SK-MEL-5 (cell line): ENCODE data around the gene DQX1. TPM values are rescaled to one million over a fixed set of nuclear protein-coding genes. Genes with fewer than 3 reads are reported as not detected.

Experiments
- DNase-seq: peaks from one replicate; pipeline ENCODE4 v3.0.0-alpha.2; 2016; ENCODE audit warnings: low read depth, low spot score
- in situ Hi-C: cut with HindIII; loops from 2 replicates; pipeline ENCODE4 v1.10.0; 2016; ENCODE audit warnings: low sequenced_read_pairs, high pct_unique_total_duplicates, low pct_unique_long_range_greater_than_20kb
- total RNA-seq: library from RNA; depleted of rRNA; stranded (reverse); fragments of >200 nt; shearing (Covaris generic); gene quantifications from 2 replicates; pipeline ENCODE4 v1.2.3, GENCODE V29; 2014

DQX1 gene
- total RNA-seq, 1 experiment from 2014 or later, result 0.16 TPM

DNA sequence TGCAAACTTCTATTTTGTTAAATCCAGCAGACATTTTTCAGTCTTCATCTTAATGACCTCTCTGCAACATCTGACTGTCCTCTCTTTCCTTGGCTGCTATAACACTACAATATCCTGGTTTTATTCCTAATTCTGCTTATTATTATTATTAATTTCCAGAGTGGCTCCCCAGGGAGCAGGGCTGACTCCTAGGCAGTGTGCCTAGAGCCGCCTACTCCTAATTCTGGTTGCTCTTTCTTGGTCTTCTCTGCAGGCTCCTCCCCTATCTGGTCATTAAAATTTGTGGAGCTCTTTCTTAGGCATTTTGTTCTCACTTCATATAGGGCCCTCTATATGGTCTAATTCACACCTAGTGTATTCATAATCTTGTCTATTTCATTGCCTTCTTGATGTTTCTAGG is 16.9 kb upstream of the DQX1 start:
- no peak for DNase-seq
- in situ Hi-C loops, result no loop called here

DNA sequence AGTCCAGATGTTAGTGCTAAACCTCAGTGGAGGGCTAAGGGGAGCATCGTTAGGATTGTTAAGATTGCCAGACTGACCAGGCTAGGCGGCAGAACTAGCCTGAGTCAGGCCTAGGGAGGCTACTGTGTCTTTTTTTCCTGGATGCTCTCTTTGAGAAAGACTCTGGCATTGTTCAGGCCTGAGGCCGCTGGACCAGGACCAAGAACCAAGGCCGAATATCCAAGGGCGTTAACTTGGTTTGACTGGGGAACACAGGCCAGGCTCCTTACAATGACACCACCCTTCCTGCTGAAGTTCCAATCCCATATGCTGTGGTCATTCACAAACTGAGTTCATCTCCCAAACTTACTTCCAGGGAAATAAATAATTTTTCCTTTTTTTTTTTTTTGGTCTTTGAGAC is 14.3 kb upstream of the DQX1 start:
- in situ Hi-C loops, result no loop called here

DNA sequence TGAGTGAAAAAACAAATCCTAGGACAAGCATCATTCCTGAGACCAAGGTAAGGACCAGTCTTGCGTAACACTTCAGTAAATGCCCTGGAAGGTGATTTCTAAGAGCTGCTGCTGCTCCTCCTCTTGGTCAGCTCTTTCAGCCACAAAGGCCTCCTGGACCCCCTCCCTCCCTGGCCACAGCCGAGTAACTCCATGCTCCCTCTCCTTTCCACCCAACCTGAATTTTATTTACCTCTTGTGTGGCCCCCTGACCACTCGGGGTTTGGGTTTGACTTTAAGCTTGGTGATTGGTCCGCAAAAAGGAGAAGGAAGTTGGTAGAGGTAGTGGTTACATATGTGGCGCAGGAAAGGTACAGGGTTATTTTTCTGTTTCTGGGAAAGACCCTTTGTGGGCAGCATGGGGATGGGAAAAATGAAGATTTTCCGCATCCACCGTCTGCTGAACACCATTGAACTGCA is 12.9 kb upstream of the DQX1 start:
- DNase-seq, result no peak
- in situ Hi-C loops, result loop anchor here (5.0 kb wide), 1 partner anchor 48 kb away; no protein-coding TSS in a partner anchor

More for the DNA sequence above, 14.3 kb upstream of the DQX1 start:
- no peak for DNase-seq

DNA sequence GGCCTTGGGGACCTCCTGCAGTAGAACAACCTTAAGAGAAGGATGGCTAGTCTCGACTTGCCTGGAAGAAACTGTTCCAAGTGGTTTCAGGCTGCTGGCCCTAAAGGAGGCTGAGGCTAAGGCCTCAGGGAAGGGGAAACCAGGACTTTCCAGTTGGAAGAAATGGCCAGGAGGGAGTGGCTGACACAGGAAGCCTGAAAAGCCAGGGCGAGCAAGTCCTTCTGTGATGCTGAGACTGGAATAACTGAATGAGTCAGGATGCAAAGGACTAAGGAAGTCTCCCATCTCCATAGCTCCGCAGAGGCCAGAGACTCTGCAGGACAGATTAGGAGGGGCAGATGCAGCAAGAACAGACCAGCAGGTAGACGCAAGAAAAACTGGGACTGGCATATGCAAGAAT is 11.1 kb upstream of the DQX1 start:
- DNase-seq, result no peak
- in situ Hi-C loops, result loop anchor here (5.0 kb wide), 1 partner anchor 50 kb away; no protein-coding TSS in a partner anchor

DNA sequence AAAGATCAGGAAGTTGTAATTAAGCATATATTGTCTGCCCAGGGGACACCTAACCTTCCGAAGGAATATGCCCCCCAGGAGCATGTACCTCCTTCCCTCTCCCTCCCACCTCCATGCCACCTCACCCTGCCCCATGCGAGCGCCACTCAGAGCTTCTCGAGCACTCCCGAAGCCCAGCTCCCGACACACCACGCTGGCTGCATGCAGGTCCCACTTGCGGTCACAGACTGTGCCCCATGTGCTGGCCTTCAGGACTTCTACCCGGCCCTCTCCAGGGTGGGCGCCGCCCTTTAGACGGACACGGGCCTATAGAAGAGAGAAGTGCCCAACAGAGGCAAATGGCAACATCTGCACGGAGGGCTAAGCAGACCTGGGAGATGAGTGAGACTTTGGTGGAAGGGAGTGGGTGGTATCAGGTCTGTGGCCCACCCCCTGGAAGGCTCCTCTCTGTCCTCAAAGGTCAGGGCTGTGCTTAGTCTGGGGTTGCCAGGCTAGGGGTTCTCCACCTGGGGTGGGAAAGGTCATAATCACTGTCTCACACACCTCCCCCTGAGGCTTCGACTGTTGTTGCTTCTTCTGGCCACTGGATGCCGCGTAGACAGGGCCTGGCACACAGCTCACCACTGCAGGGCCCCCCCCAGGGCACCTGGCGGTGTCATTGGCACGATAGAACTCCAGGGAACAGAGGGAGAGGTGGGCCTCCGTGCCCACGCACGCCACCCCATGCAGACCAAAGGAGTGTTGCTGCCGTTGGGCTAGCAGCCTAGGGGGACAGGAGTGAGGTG is 10.3 kb upstream of the DQX1 start:
- no peak for DNase-seq
- in situ Hi-C loops, result loop anchor here (5.0 kb wide), 1 partner anchor 51 kb away; no protein-coding TSS in a partner anchor

DNA sequence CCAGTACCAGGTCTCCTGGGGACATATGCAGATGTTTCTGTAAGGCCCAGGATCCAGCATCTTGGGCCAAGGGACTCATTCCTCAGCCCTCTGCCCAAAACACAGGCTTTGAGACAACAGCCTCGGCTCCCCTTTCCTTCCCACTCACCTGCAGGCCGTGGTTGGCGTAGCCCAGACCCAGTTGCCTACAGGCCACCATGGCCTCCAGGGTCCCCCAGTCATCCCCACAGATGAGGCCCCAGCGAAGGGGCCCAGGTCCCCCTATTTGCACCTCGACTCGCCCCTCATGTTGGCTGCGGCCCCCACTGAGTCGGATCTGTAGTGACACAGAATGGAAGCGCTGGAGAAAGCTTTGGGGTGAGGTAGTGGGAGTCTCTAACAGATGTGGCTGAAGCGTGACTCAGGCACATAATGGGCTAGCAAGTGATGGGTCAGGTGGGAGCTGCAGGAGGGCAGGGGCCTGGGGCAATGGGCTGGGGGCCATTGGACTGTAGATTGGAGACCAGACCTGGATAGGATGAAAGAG is 9.5 kb upstream of the DQX1 start:
- in situ Hi-C loops, result loop anchor here (5.0 kb wide), 1 partner anchor 52 kb away; no protein-coding TSS in a partner anchor
- no peak for DNase-seq

DNA sequence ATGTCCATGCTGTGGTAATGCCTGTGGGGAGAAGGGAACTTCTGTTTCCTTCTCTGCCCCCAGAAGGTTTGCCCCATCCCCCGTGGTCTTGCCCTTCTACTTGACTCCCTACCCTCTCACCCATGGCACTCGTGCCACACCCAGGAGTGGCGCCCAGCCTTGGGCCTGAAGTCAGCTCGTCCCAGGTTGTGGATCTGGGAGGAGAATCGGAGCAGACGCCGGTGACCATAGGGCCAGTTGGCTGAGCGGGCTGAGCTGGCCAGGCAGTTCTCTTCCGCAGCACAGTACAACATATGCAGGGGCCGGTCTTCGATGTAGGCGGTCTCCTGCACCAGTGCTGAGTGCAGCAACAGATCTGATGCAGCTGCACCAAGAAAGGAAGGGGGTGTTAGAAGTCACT is 8.4 kb upstream of the DQX1 start:
- in situ Hi-C loops, result no loop called here
- no peak for DNase-seq

DNA sequence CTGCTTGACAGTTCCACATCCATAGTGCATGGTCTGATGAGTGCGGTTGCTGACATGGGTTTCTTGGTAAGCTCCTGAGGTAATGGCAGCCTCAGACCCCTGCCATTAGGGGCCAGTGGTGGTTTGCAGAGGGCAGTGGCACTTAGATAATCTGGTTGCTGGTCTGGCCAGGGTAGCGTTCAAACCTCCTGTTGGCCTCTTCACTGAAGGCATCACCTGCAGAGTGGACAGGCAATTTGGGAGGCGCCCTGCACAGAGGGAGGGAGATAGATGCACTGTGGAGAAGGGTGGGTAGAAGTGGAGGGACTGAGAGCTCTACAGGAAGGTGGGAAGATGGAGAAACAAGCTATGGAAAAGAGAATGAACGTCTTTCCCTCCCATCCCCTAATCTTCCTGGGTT is 7.4 kb upstream of the DQX1 start:
- DNase-seq, result no peak
- in situ Hi-C loops, result no loop called here

DNA sequence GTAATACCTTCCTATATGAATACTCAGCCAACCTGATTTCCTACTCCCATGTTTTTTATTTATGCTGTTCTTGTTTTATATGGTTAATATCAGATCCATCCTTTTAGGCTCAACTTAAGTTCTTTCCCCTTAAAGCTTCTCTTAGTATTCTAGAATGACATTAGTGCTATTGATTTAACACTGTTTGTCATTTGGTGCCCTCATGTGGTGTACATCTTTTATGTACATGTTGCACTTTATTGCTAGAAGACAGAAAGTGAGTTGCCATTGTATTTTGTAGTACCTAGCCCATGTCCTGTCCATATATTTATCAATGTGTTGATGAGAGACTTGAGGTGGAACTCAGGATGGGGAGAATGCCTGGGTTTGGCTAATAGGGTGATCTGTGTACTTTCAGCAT is 6.2 kb upstream of the DQX1 start:
- in situ Hi-C loops, result no loop called here
- DNase-seq, result peak; percentile 76

DNA sequence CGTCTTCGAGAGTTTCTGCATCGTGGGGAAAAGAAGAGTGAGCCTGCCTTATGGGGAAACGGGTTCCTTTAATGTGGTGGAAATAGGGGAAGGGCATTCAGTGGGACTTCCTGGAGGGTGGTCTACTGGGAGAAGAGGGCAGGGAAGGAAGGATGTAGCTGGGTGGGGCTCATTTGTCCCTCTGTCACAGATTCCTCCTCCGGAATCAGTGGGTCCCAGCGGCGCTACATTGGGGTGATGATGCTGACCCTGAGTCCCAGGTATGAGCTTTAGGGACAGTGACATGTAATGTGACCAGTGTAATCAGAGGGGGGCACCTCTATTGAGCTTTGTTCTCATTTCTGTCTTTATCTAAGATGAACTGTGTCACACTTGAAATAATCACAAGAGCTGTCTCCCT is 5.6 kb upstream of the DQX1 start:
- DNase-seq, result no peak
- in situ Hi-C loops, result no loop called here

DNA sequence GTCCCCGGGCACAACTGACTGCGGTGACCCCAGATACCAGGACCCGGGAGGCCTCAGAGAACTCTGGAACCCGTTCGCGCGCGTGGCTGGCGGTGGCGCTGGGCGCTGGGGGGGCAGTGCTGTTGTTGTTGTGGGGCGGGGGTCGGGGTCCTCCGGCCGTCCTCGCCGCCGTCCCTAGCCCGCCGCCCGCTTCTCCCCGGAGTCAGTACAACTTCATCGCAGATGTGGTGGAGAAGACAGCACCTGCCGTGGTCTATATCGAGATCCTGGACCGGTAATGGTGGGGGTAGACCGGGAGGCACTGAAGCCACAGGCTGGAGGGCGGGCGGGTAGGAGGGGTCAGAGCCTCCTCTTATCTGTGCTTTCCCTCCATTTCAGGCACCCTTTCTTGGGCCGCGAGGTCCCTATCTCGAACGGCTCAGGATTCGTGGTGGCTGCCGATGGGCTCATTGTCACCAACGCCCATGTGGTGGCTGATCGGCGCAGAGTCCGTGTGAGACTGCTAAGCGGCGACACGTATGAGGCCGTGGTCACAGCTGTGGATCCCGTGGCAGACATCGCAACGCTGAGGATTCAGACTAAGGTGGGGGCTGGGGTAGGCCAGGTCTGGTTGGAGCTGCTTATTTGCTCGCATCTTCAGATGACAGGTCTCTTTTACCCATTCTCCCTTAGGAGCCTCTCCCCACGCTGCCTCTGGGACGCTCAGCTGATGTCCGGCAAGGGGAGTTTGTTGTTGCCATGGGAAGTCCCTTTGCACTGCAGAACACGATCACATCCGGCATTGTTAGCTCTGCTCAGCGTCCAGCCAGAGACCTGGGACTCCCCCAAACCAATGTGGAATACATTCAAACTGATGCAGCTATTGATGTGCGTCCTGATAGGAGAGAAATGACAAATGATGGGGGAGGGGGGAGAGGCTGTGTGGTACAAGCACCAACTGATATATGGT is 4.5 kb upstream of the DQX1 start:
- in situ Hi-C loops, result no loop called here
- peak; percentile 35 for DNase-seq

DNA sequence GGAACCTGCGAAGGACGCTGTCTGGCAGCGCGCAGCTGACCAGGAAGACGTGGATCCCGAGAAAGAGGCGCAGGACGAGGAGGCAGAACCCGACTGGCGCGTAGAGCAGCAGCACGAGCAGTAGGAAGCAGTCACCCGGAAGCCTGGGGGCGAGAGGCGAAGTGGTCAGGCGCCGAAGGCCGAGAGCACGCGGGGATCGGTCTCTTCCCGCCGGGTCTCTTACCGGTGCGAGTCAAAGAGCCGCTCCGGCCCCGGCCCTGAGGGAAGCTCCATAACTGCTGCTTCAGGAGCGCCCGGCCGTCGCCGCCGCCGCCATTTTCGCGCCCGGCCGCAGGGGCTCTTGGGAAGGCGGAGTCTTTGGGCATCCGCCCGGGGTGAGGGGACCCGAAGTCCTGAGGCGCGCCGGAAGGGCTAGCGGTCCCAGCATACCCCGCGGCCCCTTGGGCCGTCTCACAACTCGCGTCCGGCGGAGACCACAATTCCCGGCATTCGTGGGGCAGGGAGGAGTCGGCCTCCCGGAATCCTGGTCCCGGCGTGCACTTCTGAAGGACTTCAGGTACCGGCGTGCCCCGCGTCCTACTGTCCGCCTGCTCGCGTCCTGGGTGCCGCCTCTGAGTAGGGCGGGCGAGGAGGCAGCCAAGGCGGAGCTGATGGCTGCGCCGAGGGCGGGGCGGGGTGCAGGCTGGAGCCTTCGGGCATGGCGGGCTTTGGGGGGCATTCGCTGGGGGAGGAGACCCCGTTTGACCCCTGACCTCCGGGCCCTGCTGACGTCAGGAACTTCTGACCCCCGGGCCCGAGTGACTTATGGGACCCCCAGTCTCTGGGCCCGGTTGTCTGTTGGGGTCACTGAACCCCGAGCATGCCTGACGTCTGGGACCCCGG is 3.6 kb upstream of the DQX1 start, which contains the start of the genes AUP1 and HTRA2:
Gene AUP1 (minus strand): TSS at position 350 of the 882 bp plus-strand sequence. CDS start 77 bp downstream, at position 273.
Gene HTRA2 (plus strand): TSS at position 577 of the 882 bp plus-strand sequence. CDS start 74 bp downstream, at position 651.
- in situ Hi-C loops, result no loop called here
- peak; percentile 99 for DNase-seq

DNA sequence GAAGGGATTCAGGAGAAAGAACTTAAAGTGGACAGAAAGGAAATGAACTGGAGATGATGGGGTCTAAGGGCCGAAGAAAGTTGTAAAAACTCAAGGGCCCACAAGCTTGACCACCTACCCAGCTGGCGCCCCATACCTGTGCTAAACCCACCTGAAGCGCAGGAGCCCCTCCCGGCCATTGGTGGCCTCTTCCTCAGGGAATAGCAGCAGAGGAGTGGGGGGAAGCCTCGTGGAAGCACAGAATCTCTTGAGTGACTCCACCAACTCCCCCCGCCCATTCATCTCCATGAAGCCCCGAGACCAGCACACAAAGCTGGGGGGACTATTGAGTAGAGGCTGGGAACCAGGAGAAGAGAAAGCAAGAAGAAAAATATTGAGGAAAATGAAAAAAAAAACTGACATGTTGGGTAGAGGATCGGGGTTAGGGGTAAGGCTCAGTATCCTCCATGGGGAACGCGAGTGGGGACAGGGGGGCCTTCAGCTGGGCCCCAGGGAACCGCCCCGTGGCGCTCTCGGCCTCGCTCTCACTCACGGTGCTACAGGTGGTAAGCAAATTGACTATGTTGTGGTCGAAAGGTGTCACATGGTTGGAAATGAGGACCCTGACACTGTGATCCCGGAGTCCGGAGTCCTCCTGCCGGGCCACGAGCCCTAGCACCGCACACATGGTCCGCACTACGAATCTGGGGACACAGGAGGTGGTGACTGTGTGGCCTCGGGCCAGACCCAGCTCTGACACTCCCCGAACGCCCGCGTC is 2.7 kb upstream of the DQX1 start:
- in situ Hi-C loops, result no loop called here
- DNase-seq, result no peak

DNA sequence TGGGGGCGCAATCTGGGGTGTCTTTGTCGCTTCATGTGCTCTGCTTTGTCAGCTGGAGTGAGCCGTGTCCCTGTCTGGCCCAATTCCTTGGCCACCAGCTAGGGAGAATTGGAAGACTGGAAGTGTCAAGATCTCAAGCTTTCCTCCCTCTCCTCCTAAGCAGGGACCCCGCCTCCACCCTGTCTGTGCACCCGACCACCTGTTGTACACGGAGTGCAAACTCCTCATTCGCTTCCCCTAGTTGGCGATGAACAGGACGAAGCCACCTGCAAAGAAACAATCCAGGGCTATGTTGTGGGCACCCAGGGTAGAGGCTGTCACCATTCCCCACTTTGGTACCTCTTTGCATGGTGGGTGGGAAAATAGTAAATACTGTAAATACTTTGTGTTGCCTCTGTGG is 1.7 kb upstream of the DQX1 start:
- DNase-seq, result no peak
- in situ Hi-C loops, result no loop called here

DNA sequence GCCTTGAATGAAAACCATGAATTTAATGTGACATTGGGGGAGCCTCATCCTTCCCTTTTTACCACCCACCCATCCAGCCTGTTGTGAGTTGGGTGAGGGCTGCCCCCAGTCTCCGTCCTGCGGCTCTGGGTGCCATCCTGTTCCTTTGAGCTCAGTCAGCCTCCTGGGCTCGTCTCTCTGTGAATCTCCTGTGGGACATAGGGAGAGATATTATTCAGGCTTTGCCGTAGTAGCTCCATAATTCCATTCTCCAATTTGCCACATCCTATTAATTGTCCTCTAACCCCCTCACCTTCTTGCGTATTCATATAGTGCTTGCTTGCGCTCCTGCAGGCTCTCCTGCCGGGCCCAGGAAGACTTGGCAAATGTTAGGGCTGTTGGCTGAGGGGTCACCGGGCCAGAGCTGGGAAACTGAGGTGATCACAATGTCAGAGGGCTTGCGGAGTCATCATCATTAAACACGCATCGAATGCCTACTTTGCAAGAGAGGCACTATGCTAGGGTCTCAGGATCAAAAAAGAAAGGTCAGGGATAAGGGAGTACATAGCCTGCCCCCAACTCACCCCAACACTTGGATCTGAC is 709 bp upstream of the DQX1 start:
- in situ Hi-C loops, result no loop called here
- no peak for DNase-seq
